T-cell (primary cell): ENCODE results near the gene APOD. TPM values are rescaled to one million over a fixed set of nuclear protein-coding genes. Genes with fewer than 3 reads are reported as not detected.

ENCODE experiments used
- ATAC-seq, 4 experiments: fragments of 200-7000 bp in 3 of 4; fragments of 150-1000 bp in 1 of 4; cut with Tn5 transposase; replicated peaks in 1 of 4; 1 replicate in 3 of 4; 2 replicates in 1 of 4; pipeline ENCODE4 v1.10.0; 2021; ENCODE audit warnings: moderate library complexity in 3 of 4, mild to moderate bottlenecking in 2 of 4, moderate number of reproducible peaks in 1 of 4
- CTCF ChIA-PET, 2 donors: fragments of 300-600 bp; sonication (Branson Sonifier 250); formaldehyde crosslinking; loops; one replicate each; lab custom pipeline; 2022; ENCODE audit warnings: antibody characterized with exemption in 2 of 2; lab: Charles Lee
- POLR2A ChIA-PET, 2 donors: fragments of 300-600 bp; sonication (Branson Sonifier 250); formaldehyde crosslinking; loops; one replicate each; lab custom pipeline; 2022; ENCODE audit warnings: antibody characterized with exemption in 2 of 2; lab: Charles Lee
- DNase-seq, 35 experiments: peaks; one replicate each; pipeline versions ENCODE4 v3.0.0 to v3.0.0-alpha.2; 2013 to 2023
- H3K27ac ChIP-seq: one replicate; pipeline ENCODE4 v1.5.1; 2013; ENCODE audit warnings: low read length
- H3K27me3 ChIP-seq, 2 experiments: replicated peaks in 1 of 2; 1 replicate in 1 of 2; 2 replicates in 1 of 2; pipeline versions ENCODE4 v1.6.1 to v1.7.0; 2013; ENCODE audit warnings: low read length in 1 of 2, mixed read lengths in 1 of 2; ENCODE audit not compliant: control insufficient read depth in 2 of 2, insufficient read depth in 2 of 2; ENCODE audit errors: extremely low read depth in 1 of 2
- H3K36me3 ChIP-seq, 2 donors: 1 replicate in 1 of 2; 2 replicates in 1 of 2; pipeline versions ENCODE4 v1.6.1 to v1.7.0; 2013; ENCODE audit warnings: low read length in 1 of 2; ENCODE audit not compliant: control insufficient read depth in 2 of 2, insufficient read depth in 1 of 2; ENCODE audit errors: extremely low read depth in 1 of 2
- H3K4me1 ChIP-seq, 2 experiments: 1 replicate in 1 of 2; 2 replicates in 1 of 2; pipeline versions ENCODE4 v1.6.1 to v1.7.0; 2013; ENCODE audit warnings: low read length in 2 of 2, mixed read lengths in 1 of 2; ENCODE audit not compliant: insufficient read depth in 2 of 2, control insufficient read depth in 1 of 2; ENCODE audit errors: extremely low read depth in 1 of 2
- H3K4me3 ChIP-seq, 2 donors: 1 replicate in 1 of 2; 2 replicates in 1 of 2; pipeline versions ENCODE4 v1.5.1 to v1.7.0; 2013; ENCODE audit warnings: mild to moderate bottlenecking in 2 of 2, low read length in 1 of 2, moderate library complexity in 1 of 2; ENCODE audit not compliant: control insufficient read depth in 1 of 2; ENCODE audit errors: extremely low read depth in 1 of 2
- H3K9me3 ChIP-seq: 2 replicates; pipeline ENCODE4 v1.7.0; 2013
- H3K27ac Mint-ChIP-seq, 2 donors: one replicate each; pipeline ENCODE4 v1.8.0; 2020 to 2021; ENCODE audit warnings: mild to moderate bottlenecking in 2 of 2, mixed read lengths in 2 of 2
- H3K27me3 Mint-ChIP-seq, 2 donors: one replicate each; pipeline ENCODE4 v1.8.0; 2021 to 2022; ENCODE audit warnings: mixed read lengths in 2 of 2
- H3K36me3 Mint-ChIP-seq: one replicate; pipeline ENCODE4 v1.8.0; 2021; ENCODE audit warnings: mixed read lengths
- H3K4me1 Mint-ChIP-seq, 3 donors: one replicate each; pipeline ENCODE4 v1.8.0; 2020 to 2022; ENCODE audit warnings: mixed read lengths in 3 of 3, mild to moderate bottlenecking in 1 of 3
- H3K4me3 Mint-ChIP-seq, 3 donors: one replicate each; pipeline ENCODE4 v1.8.0; 2020 to 2022; ENCODE audit warnings: mild to moderate bottlenecking in 3 of 3, mixed read lengths in 3 of 3, moderate library complexity in 3 of 3
- H3K9me3 Mint-ChIP-seq, 3 donors: one replicate each; pipeline ENCODE4 v1.8.0; 2020 to 2022; ENCODE audit warnings: mixed read lengths in 3 of 3
- WGBS: methylation state at CpG from one replicate; pipeline ENCODE4 v1.1.5; 2013; ENCODE audit warnings: missing lambda C conversion rate; ENCODE audit not compliant: insufficient coverage; 5-methylcytosine and 5-hydroxymethylcytosine counted together
- total RNA-seq, 35 experiments: library from RNA in 6 of 35; stranded (reverse) in 6 of 35; fragments of 120-200 nt in 1 of 35; gene quantifications; one replicate each; pipeline versions ENCODE4 v1.2.1 to v1.2.4 and lab custom pipeline; 2013 to 2026

Gene APOD
- total RNA-seq, 5 donors from 2014 or later (not counting 1 experiment from before 2014, with no cell fraction given) = 0.55 TPM; not detected in 4

- no peaks in the 10 kb centered on the region for H3K27me3 Mint-ChIP-seq
- H3K4me3 Mint-ChIP-seq = no peak overlapping the region
- no peaks in the 10 kb centered on the region for H3K4me1 ChIP-seq
- H3K27me3 ChIP-seq = peaks cover 0 to 10% of the 10 kb centered on the region in 2 experiments
- ATAC-seq = no peak
- POLR2A ChIA-PET = no interaction called here
- DNase-seq = no peak
- H3K36me3 Mint-ChIP-seq = no peaks in the 10 kb centered on the region
- H3K27ac Mint-ChIP-seq = no peak overlapping the region
- H3K4me3 ChIP-seq = no peak overlapping the region
- no peaks in the 10 kb centered on the region for H3K9me3 Mint-ChIP-seq
- CTCF ChIA-PET = no interaction called here
- H3K9me3 ChIP-seq = no peaks in the 10 kb centered on the region
- no peak overlapping the region for H3K27ac ChIP-seq
- H3K36me3 ChIP-seq = no peaks in the 10 kb centered on the region
- peaks cover 0 to 4% (median 0%) of the 10 kb centered on the region in 3 donors for H3K4me1 Mint-ChIP-seq
- WGBS = 83% methylated on average over 5 of the region's 6 CpGs
Measured at GRCh38 chr3:195578565-195578964, 5.2 kb downstream of the APOD start.

GRCh38 chr3:195577645-195578177, 6.0 kb downstream of the APOD start:
- Histone ChIP-seq H3K9me3 (no peaks in the 10 kb centered on the region), H3K27ac (no peak overlapping the region), H3K4me1 (no peaks in the 10 kb centered on the region), H3K36me3 (no peaks in the 10 kb centered on the region), H3K27me3 (peaks cover 0 to 9% of the 10 kb centered on the region in 2 experiments), H3K4me3 (no peak overlapping the region)
- CTCF ChIA-PET = interaction anchor here in 1 of 2 donors (0.7 kb wide), 1 partner anchor 8 kb away, joined by 3 read pairs; no protein-coding TSS in a partner anchor
- Mint-ChIP-seq H3K9me3 (no peaks in the 10 kb centered on the region), H3K36me3 (no peaks in the 10 kb centered on the region), H3K4me3 (no peak overlapping the region), H3K4me1 (peaks cover 0 to 4% (median 0%) of the 10 kb centered on the region in 3 donors), H3K27ac (no peak overlapping the region), H3K27me3 (no peaks in the 10 kb centered on the region)
- DNase-seq (no peak), ATAC-seq (no peak)
- POLR2A ChIA-PET = no interaction called here
- no CpG with 5 or more reads among the region's 9 CpGs for WGBS

GRCh38 chr3:195574497-195575304, 9.0 kb downstream of the APOD start:
- no peak for DNase-seq
- CTCF ChIA-PET = no interaction called here
- no peak for ATAC-seq

GRCh38 chr3:195573611-195574496, 9.9 kb downstream of the APOD start:
- DNase-seq (no peak), ATAC-seq (no peak)
- WGBS = 94% methylated on average over 12 of the region's 19 CpGs
- Histone ChIP-seq H3K27ac (no peak overlapping the region), H3K36me3 (no peaks in the 10 kb centered on the region), H3K4me1 (peaks cover 4 to 5% of the 10 kb centered on the region in 2 experiments), H3K4me3 (no peak overlapping the region), H3K27me3 (peaks cover 0 to 7% of the 10 kb centered on the region in 2 experiments), H3K9me3 (no peaks in the 10 kb centered on the region)
- no peaks in the 10 kb centered on the region for H3K36me3 Mint-ChIP-seq
- no peaks in the 10 kb centered on the region for H3K9me3 Mint-ChIP-seq
- H3K27ac Mint-ChIP-seq = no peak overlapping the region
- H3K4me1 Mint-ChIP-seq = peaks cover 10 to 18% (median 12%) of the 10 kb centered on the region in 3 donors
- H3K4me3 Mint-ChIP-seq = no peak overlapping the region
- H3K27me3 Mint-ChIP-seq = no peaks in the 10 kb centered on the region
- ChIA-PET POLR2A (interaction anchor here in 1 of 2 donors (0.6 kb wide), 1 partner anchor 32 kb away, joined by 6 read pairs; no protein-coding TSS in a partner anchor), CTCF (no interaction called here)

More at GRCh38 chr3:195574497-195575304, 9.0 kb downstream of the APOD start:
- Mint-ChIP-seq H3K4me1 (peaks cover 9 to 17% (median 10%) of the 10 kb centered on the region in 3 donors), H3K9me3 (no peaks in the 10 kb centered on the region), H3K27me3 (no peaks in the 10 kb centered on the region), H3K27ac (no peak overlapping the region), H3K4me3 (no peak overlapping the region), H3K36me3 (no peaks in the 10 kb centered on the region)
- Histone ChIP-seq H3K36me3 (no peaks in the 10 kb centered on the region), H3K27ac (no peak overlapping the region), H3K4me1 (peaks cover 4 to 5% of the 10 kb centered on the region in 2 experiments), H3K4me3 (no peak overlapping the region), H3K9me3 (no peaks in the 10 kb centered on the region), H3K27me3 (peaks cover 0 to 9% of the 10 kb centered on the region in 2 experiments)
- POLR2A ChIA-PET = no interaction called here
- WGBS = 80% methylated on average over 1 of the region's 8 CpGs

GRCh38 chr3:195571361-195571760, 12.4 kb downstream of the APOD start:
- H3K27me3 Mint-ChIP-seq = no peaks in the 10 kb centered on the region
- no peaks in the 10 kb centered on the region for H3K36me3 Mint-ChIP-seq
- POLR2A ChIA-PET = no interaction called here
- H3K4me1 ChIP-seq = peaks cover 4 to 5% of the 10 kb centered on the region in 2 experiments
- CTCF ChIA-PET = no interaction called here
- no peak for DNase-seq
- no peaks in the 10 kb centered on the region for H3K9me3 ChIP-seq
- peaks cover 12 to 22% (median 16%) of the 10 kb centered on the region in 3 donors for H3K4me1 Mint-ChIP-seq
- no peaks in the 10 kb centered on the region for H3K9me3 Mint-ChIP-seq
- 100% methylated on average over 2 of the region's 6 CpGs for WGBS
- no peak overlapping the region for H3K27ac ChIP-seq
- peaks cover 0 to 4% of the 10 kb centered on the region in 2 experiments for H3K27me3 ChIP-seq
- H3K27ac Mint-ChIP-seq = no peak overlapping the region
- ATAC-seq = no peak
- H3K36me3 ChIP-seq = no peaks in the 10 kb centered on the region
- no peak overlapping the region for H3K4me3 ChIP-seq
- H3K4me3 Mint-ChIP-seq = no peak overlapping the region

- POLR2A ChIA-PET = no interaction called here
- H3K27ac Mint-ChIP-seq = no peak overlapping the region
- DNase-seq (no peak), ATAC-seq (no peak)
- Histone ChIP-seq H3K9me3 (no peaks in the 10 kb centered on the region), H3K4me1 (peaks cover 4 to 5% of the 10 kb centered on the region in 2 experiments), H3K4me3 (no peak overlapping the region), H3K27me3 (peaks cover 0 to 4% of the 10 kb centered on the region in 2 experiments), H3K27ac (no peak overlapping the region), H3K36me3 (no peaks in the 10 kb centered on the region)
- no peaks in the 10 kb centered on the region for H3K36me3 Mint-ChIP-seq
- H3K4me3 Mint-ChIP-seq = no peak overlapping the region
- WGBS = 95% methylated on average over 6 of the region's 9 CpGs
- CTCF ChIA-PET = no interaction called here
- peaks cover 12 to 24% (median 16%) of the 10 kb centered on the region in 3 donors for H3K4me1 Mint-ChIP-seq
- no peaks in the 10 kb centered on the region for H3K9me3 Mint-ChIP-seq
- no peaks in the 10 kb centered on the region for H3K27me3 Mint-ChIP-seq
Measured at GRCh38 chr3:195570912-195571311, 12.8 kb downstream of the APOD start.
